Trophoblast cell (in vitro differentiated cells and primary cell): Measurements from ENCODE around the gene WDR72.

Source experiments
- DNase-seq, 2 donors: peaks; one replicate each; pipeline ENCODE4 v3.0.0-alpha.2; 2016
- H2AFZ ChIP-seq: 2 replicates; pipeline ENCODE4 v1.6.1; 2013; ENCODE audit warnings: low read length, moderate library complexity, mild to moderate bottlenecking; ENCODE audit not compliant: insufficient read depth, poor library complexity
- H2AK5ac ChIP-seq: 2 replicates; pipeline ENCODE4 v1.6.1; 2013; ENCODE audit warnings: mild to moderate bottlenecking, low read length
- H2BK120ac ChIP-seq: 2 replicates; pipeline ENCODE4 v1.6.1; 2013; ENCODE audit warnings: low read length, mild to moderate bottlenecking, moderate library complexity; ENCODE audit not compliant: insufficient read depth, poor library complexity
- H2BK12ac ChIP-seq: 2 replicates; pipeline ENCODE4 v1.6.1; 2013; ENCODE audit warnings: mild to moderate bottlenecking, low read length, moderate library complexity
- H2BK5ac ChIP-seq: 2 replicates; pipeline ENCODE4 v1.6.1; 2013; ENCODE audit warnings: low read length, low read depth, moderate library complexity, mild to moderate bottlenecking; ENCODE audit not compliant: poor library complexity
- H3K14ac ChIP-seq: 2 replicates; pipeline ENCODE4 v1.6.1; 2013; ENCODE audit warnings: mild to moderate bottlenecking, low read length
- H3K18ac ChIP-seq: 2 replicates; pipeline ENCODE4 v1.6.1; 2013; ENCODE audit warnings: mild to moderate bottlenecking, low read length
- H3K23ac ChIP-seq: 2 replicates; pipeline ENCODE4 v1.6.1; 2013; ENCODE audit warnings: low read length
- H3K27ac ChIP-seq: 2 replicates; pipeline ENCODE4 v1.5.1; 2013; ENCODE audit warnings: low read depth, mild to moderate bottlenecking, inconsistent platforms, low read length, moderate library complexity
- H3K27me3 ChIP-seq: 2 replicates; pipeline ENCODE4 v1.6.1; 2013; ENCODE audit warnings: inconsistent platforms, mild to moderate bottlenecking, low read length, moderate library complexity; ENCODE audit not compliant: insufficient read depth
- H3K36me3 ChIP-seq, 2 experiments: 1 replicate in 1 of 2; 2 replicates in 1 of 2; pipeline ENCODE4 v1.6.1; 2013; ENCODE audit warnings: low read length in 2 of 2, mild to moderate bottlenecking in 2 of 2, moderate library complexity in 1 of 2; ENCODE audit not compliant: insufficient read depth in 2 of 2, control insufficient read depth in 1 of 2
- H3K4ac ChIP-seq: 2 replicates; pipeline ENCODE4 v1.6.1; 2013; ENCODE audit warnings: low read depth, mild to moderate bottlenecking, low read length, moderate library complexity
- H3K4me1 ChIP-seq, 2 experiments: 1 replicate in 1 of 2; 2 replicates in 1 of 2; pipeline ENCODE4 v1.6.1; 2013; ENCODE audit warnings: low read length in 2 of 2, mild to moderate bottlenecking in 2 of 2, moderate library complexity in 1 of 2; ENCODE audit not compliant: insufficient read depth in 2 of 2, control insufficient read depth in 1 of 2
- H3K4me2 ChIP-seq: 2 replicates; pipeline ENCODE4 v1.6.1; 2013; ENCODE audit warnings: inconsistent platforms, mild to moderate bottlenecking, low read length, moderate library complexity
- H3K4me3 ChIP-seq: 2 replicates; pipeline ENCODE4 v1.5.1; 2013; ENCODE audit warnings: mild to moderate bottlenecking, low read depth, low read length, inconsistent platforms
- H3K79me1 ChIP-seq: one replicate; pipeline ENCODE4 v1.6.1; 2013; ENCODE audit warnings: low read length
- H3K79me2 ChIP-seq: 2 replicates; pipeline ENCODE4 v1.6.1; 2013; ENCODE audit warnings: low read length, mild to moderate bottlenecking; ENCODE audit not compliant: control insufficient read depth, insufficient read depth, poor library complexity
- H3K9ac ChIP-seq: 2 replicates; pipeline ENCODE4 v1.6.1; 2013; ENCODE audit warnings: mild to moderate bottlenecking, low read length
- H3K9me3 ChIP-seq: 2 replicates; pipeline ENCODE4 v1.6.1; 2013; ENCODE audit warnings: low read depth, mild to moderate bottlenecking, control low read depth, inconsistent platforms, low read length; ENCODE audit not compliant: insufficient read depth
- H4K12ac ChIP-seq: 2 replicates; pipeline ENCODE4 v1.6.1; 2013; ENCODE audit warnings: low read depth, mild to moderate bottlenecking, low read length, moderate library complexity
- H4K8ac ChIP-seq: 2 replicates; pipeline ENCODE4 v1.6.1; 2013; ENCODE audit warnings: low read depth, mild to moderate bottlenecking, low read length, moderate library complexity
- H4K91ac ChIP-seq: one replicate; pipeline ENCODE4 v1.6.1; 2013; ENCODE audit warnings: low read depth, mild to moderate bottlenecking, low read length, moderate library complexity
- WGBS: extraction: QIAGEN DNeasy Blood & Tissue Kit; methylation state at CpG from one replicate; pipeline ENCODE4 v1.1.7; 2013; ENCODE audit warnings: missing lambda C conversion rate; ENCODE audit not compliant: insufficient read length, insufficient coverage; ENCODE audit errors: extremely low coverage; 5-methylcytosine and 5-hydroxymethylcytosine counted together

WDR72 gene

GRCh38 chr15:53522991-53523390, 236.5 kb downstream of the WDR72 start:
- no peak overlapping the region for H2BK120ac ChIP-seq
- H3K23ac ChIP-seq = no peak overlapping the region
- H2BK5ac ChIP-seq = no peak overlapping the region
- H3K14ac ChIP-seq = no peak overlapping the region
- H3K79me1 ChIP-seq = no peaks in the 10 kb centered on the region
- no peak overlapping the region for H2AK5ac ChIP-seq
- no peak overlapping the region for H2BK12ac ChIP-seq
- no peaks in the 10 kb centered on the region for H3K9me3 ChIP-seq
- no peak overlapping the region for H4K12ac ChIP-seq
- whole genome bisulfite sequencing = no CpG with 5 or more reads among the region's 3 CpGs
- no peak for DNase-seq
- no peak overlapping the region for H3K4ac ChIP-seq
- no peak overlapping the region for H3K4me3 ChIP-seq
- H3K9ac ChIP-seq = no peak overlapping the region
- H2AFZ ChIP-seq = no peak overlapping the region
- H3K4me2 ChIP-seq = no peak overlapping the region
- no peak overlapping the region for H3K18ac ChIP-seq
- no peaks in the 10 kb centered on the region for H3K27me3 ChIP-seq
- no peaks in the 10 kb centered on the region for H3K36me3 ChIP-seq
- H3K27ac ChIP-seq = no peak overlapping the region
- no peaks in the 10 kb centered on the region for H3K4me1 ChIP-seq
- no peak overlapping the region for H4K91ac ChIP-seq
- H4K8ac ChIP-seq = no peak overlapping the region
- H3K79me2 ChIP-seq = no peaks in the 10 kb centered on the region

- Histone ChIP-seq H3K27ac (no peak overlapping the region), H2BK5ac (no peak overlapping the region), H3K9me3 (no peaks in the 10 kb centered on the region), H3K4me3 (no peak overlapping the region), H2BK120ac (no peak overlapping the region), H3K27me3 (no peaks in the 10 kb centered on the region), H3K79me1 (no peaks in the 10 kb centered on the region), H2AK5ac (no peak overlapping the region), H3K23ac (no peak overlapping the region), H3K9ac (no peak overlapping the region), H3K79me2 (no peaks in the 10 kb centered on the region), H2BK12ac (no peak overlapping the region), H3K4ac (no peak overlapping the region), H3K4me1 (no peaks in the 10 kb centered on the region), H4K91ac (no peak overlapping the region), H4K8ac (no peak overlapping the region), H2AFZ (no peak overlapping the region), H3K18ac (no peak overlapping the region), H4K12ac (no peak overlapping the region), H3K36me3 (no peaks in the 10 kb centered on the region), H3K14ac (no peak overlapping the region), H3K4me2 (no peak overlapping the region)
- WGBS = no CpG with 5 or more reads among the region's 2 CpGs
- DNase-seq = no peak
Measured at GRCh38 chr15:53520996-53521395, 238.5 kb downstream of the WDR72 start.

- H2BK12ac ChIP-seq = no peak overlapping the region
- no peak overlapping the region for H3K4me3 ChIP-seq
- H4K91ac ChIP-seq = no peak overlapping the region
- no peak overlapping the region for H2BK5ac ChIP-seq
- H4K12ac ChIP-seq = no peak overlapping the region
- no CpG with 5 or more reads among the region's 3 CpGs for WGBS
- no peak for DNase-seq
- no peak overlapping the region for H3K27ac ChIP-seq
- H3K79me1 ChIP-seq = no peaks in the 10 kb centered on the region
- no peaks in the 10 kb centered on the region for H3K36me3 ChIP-seq
- H3K4me1 ChIP-seq = no peaks in the 10 kb centered on the region
- H4K8ac ChIP-seq = no peak overlapping the region
- H2AK5ac ChIP-seq = no peak overlapping the region
- no peaks in the 10 kb centered on the region for H3K79me2 ChIP-seq
- no peak overlapping the region for H3K14ac ChIP-seq
- H2BK120ac ChIP-seq = no peak overlapping the region
- no peaks in the 10 kb centered on the region for H3K27me3 ChIP-seq
- no peak overlapping the region for H3K23ac ChIP-seq
- no peaks in the 10 kb centered on the region for H3K9me3 ChIP-seq
- H3K18ac ChIP-seq = no peak overlapping the region
- H3K4ac ChIP-seq = no peak overlapping the region
- no peak overlapping the region for H3K9ac ChIP-seq
- no peak overlapping the region for H2AFZ ChIP-seq
- no peak overlapping the region for H3K4me2 ChIP-seq
Measured at GRCh38 chr15:53513431-53513830, 246.0 kb downstream of the WDR72 start.

DNA sequence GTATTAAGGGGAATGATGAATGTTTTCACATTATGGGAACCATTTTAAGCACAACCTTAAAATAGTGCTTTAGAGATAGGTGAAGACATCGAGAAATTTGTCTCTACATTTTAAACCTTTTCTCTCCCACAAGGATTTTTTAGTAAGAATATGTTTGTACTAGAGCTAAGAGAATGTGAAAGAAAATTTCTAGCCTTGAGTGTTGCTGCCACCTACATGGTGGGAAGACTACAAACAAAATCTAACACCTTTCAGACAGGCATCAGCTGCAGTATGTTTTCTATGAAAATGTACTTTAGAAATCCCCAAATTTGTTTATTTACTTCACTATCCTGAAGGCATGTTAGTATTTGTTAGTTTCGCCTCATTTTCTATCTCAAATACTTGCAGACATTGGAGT, 247.4 kb downstream of the WDR72 start:
- Histone ChIP-seq H3K4me1 (no peaks in the 10 kb centered on the region), H3K18ac (no peak overlapping the region), H3K23ac (no peak overlapping the region), H4K12ac (no peak overlapping the region), H3K4me3 (no peak overlapping the region), H3K14ac (no peak overlapping the region), H3K9ac (no peak overlapping the region), H3K79me2 (no peaks in the 10 kb centered on the region), H3K4me2 (no peak overlapping the region), H3K36me3 (no peaks in the 10 kb centered on the region), H2BK12ac (no peak overlapping the region), H2BK120ac (no peak overlapping the region), H2AFZ (no peak overlapping the region), H2AK5ac (no peak overlapping the region), H3K4ac (no peak overlapping the region), H3K9me3 (no peaks in the 10 kb centered on the region), H3K27ac (no peak overlapping the region), H4K8ac (no peak overlapping the region), H3K27me3 (no peaks in the 10 kb centered on the region), H2BK5ac (no peak overlapping the region), H3K79me1 (no peaks in the 10 kb centered on the region), H4K91ac (no peak overlapping the region)
- DNase-seq = no peak
- WGBS = no CpG with 5 or more reads among the region's 2 CpGs

DNA sequence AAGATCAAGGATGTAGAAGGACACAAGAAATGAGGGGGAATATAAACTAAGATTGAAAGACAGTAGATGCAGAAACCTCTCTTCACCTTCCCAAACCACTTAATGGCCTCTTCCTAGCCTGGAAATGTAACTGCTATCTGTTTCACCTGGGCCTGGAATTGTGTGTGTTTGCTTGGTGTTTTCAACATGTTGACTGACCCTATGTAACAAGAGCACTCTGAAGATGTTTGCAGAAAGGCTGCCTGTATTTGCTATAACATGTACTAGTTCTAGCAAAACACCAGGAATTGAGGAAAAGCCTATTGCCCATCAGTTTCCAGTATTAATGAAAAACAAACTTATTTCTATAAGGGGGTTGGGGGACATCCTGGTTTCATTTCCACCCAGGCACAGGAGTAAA, 248.3 kb downstream of the WDR72 start:
- Histone ChIP-seq H4K91ac (no peak overlapping the region), H3K79me2 (no peaks in the 10 kb centered on the region), H2AFZ (no peak overlapping the region), H2BK12ac (no peak overlapping the region), H3K9ac (no peak overlapping the region), H4K8ac (no peak overlapping the region), H3K9me3 (no peaks in the 10 kb centered on the region), H3K27me3 (no peaks in the 10 kb centered on the region), H4K12ac (no peak overlapping the region), H3K14ac (no peak overlapping the region), H3K23ac (no peak overlapping the region), H2AK5ac (no peak overlapping the region), H3K18ac (no peak overlapping the region), H3K4me2 (no peak overlapping the region), H2BK120ac (no peak overlapping the region), H3K79me1 (no peaks in the 10 kb centered on the region), H2BK5ac (no peak overlapping the region), H3K27ac (no peak overlapping the region), H3K4me1 (no peaks in the 10 kb centered on the region), H3K36me3 (no peaks in the 10 kb centered on the region), H3K4me3 (no peak overlapping the region), H3K4ac (no peak overlapping the region)
- no peak for DNase-seq
